HEK293 (cell line): ENCODE data around the gene VRK3.

Source experiments
- INSM2 ChIP-seq: fragments of 450-650 bp; formaldehyde crosslinking; IDR thresholded peaks from 2 replicates; pipeline ENCODE4 v1.5.1; 2016; ENCODE audit warnings: missing biosample characterization, missing genetic modification characterization
- PRDM4 ChIP-seq: fragments of 450-650 bp; formaldehyde crosslinking; IDR thresholded peaks from 2 replicates; pipeline ENCODE4 v1.5.1; 2017; ENCODE audit warnings: missing biosample characterization, missing genetic modification characterization
- SP3 ChIP-seq: fragments of 450-650 bp; formaldehyde crosslinking; IDR thresholded peaks from 2 replicates; pipeline ENCODE4 v1.5.1; 2016; ENCODE audit warnings: missing biosample characterization, missing genetic modification characterization
- ZBTB10 ChIP-seq: fragments of 450-650 bp; formaldehyde crosslinking; IDR thresholded peaks from 2 replicates; pipeline ENCODE4 v1.5.1; 2016; ENCODE audit warnings: missing biosample characterization, missing genetic modification characterization
- ZFP69B ChIP-seq: fragments of 450-650 bp; formaldehyde crosslinking; IDR thresholded peaks from 2 replicates; pipeline ENCODE4 v1.5.1; 2016; ENCODE audit warnings: missing biosample characterization, missing genetic modification characterization
- ZNF148 ChIP-seq: fragments of 450-650 bp; formaldehyde crosslinking; IDR thresholded peaks from 2 replicates; pipeline ENCODE4 v1.5.0; 2017; ENCODE audit warnings: missing biosample characterization, missing genetic modification characterization, borderline replicate concordance
- ZNF174 ChIP-seq: fragments of 450-650 bp; formaldehyde crosslinking; IDR thresholded peaks from 2 replicates; pipeline ENCODE4 v1.5.0; 2017; ENCODE audit warnings: missing biosample characterization, mild to moderate bottlenecking, missing genetic modification characterization
- ZNF248 ChIP-seq: fragments of 450-650 bp; formaldehyde crosslinking; IDR thresholded peaks from 2 replicates; pipeline ENCODE4 v1.5.1; 2017; ENCODE audit warnings: missing biosample characterization, missing genetic modification characterization
- ZNF26 ChIP-seq: fragments of 450-650 bp; formaldehyde crosslinking; IDR thresholded peaks from 2 replicates; pipeline ENCODE4 v1.5.1; 2016; ENCODE audit warnings: missing biosample characterization, missing genetic modification characterization
- ZNF335 ChIP-seq: fragments of 450-650 bp; formaldehyde crosslinking; conservative IDR thresholded peaks from 2 replicates; pipeline ENCODE4 v1.5.1; 2016; ENCODE audit warnings: missing biosample characterization, missing genetic modification characterization
- ZNF404 ChIP-seq: fragments of 450-650 bp; formaldehyde crosslinking; IDR thresholded peaks from 2 replicates; pipeline ENCODE4 v1.5.1; 2017; ENCODE audit warnings: missing biosample characterization, missing genetic modification characterization
- ZNF423 ChIP-seq: fragments of 450-650 bp; formaldehyde crosslinking; IDR thresholded peaks from 2 replicates; pipeline ENCODE4 v1.5.1; 2016; ENCODE audit warnings: missing biosample characterization, missing genetic modification characterization
- ZNF558 ChIP-seq: fragments of 450-650 bp; formaldehyde crosslinking; IDR thresholded peaks from 2 replicates; pipeline ENCODE4 v1.5.1; 2016; ENCODE audit warnings: missing biosample characterization, missing genetic modification characterization
- ZNF639 ChIP-seq: fragments of 450-650 bp; formaldehyde crosslinking; IDR thresholded peaks from 2 replicates; pipeline ENCODE4 v1.5.1; 2016; ENCODE audit warnings: missing biosample characterization, missing genetic modification characterization

VRK3 gene

GRCh38 chr19:49929121-49929610 is 96.0 kb downstream of the VRK3 start, which contains the start of the genes ATF5 and NUP62 (continued):
- no peak for TF ChIP-seq ZNF26
- TF ChIP-seq ZNF404, result 0 out of 2 replicates have a peak, but pooled peaks have one; percentile 9
- peak; percentile 87 for TF ChIP-seq ZFP69B (tag by site-specific recombination)
- TF ChIP-seq ZNF148, result peak; percentile 82
- TF ChIP-seq ZNF423 (tag by site-specific recombination), result no peak
- TF ChIP-seq ZNF248, result no peak
- no peak; the same call in 1 of the 2 replicates for TF ChIP-seq ZNF335
- no peak for TF ChIP-seq ZNF174 (tag by site-specific recombination)
- peak; percentile 71 for TF ChIP-seq ZNF639
- TF ChIP-seq ZBTB10 (tag by site-specific recombination), result peak; percentile 94
- TF ChIP-seq ZNF558, result no peak
- peak; percentile 46; the same call in 1 of the 2 replicates for TF ChIP-seq PRDM4 (tag by site-specific recombination)
- TF ChIP-seq INSM2 (tag by site-specific recombination), result 0 out of 2 replicates have a peak, but pooled peaks have one; percentile 32
- peak; percentile 82 for TF ChIP-seq SP3 (tag by site-specific recombination)
